Astrocyte (in vitro differentiated cells and primary cell): ENCODE measurements around the gene GRAPL.
"Not testable (repeated sequence)": the region's sequence is repeated elsewhere in the genome, so short reads cannot be mapped to it uniquely, and the experiment has no call there.

Experiments
- EZH2 ChIP-seq: IDR thresholded peaks from 2 replicates; pipeline ENCODE4 v1.6.1; 2012; ENCODE audit warnings: mild to moderate bottlenecking, low read length, inconsistent platforms; ENCODE audit not compliant: insufficient read depth
- TF ChIP-seq, protein P1 (sequence below): IDR thresholded peaks from 2 replicates; pipeline ENCODE4 v1.5.1; 2011; ENCODE audit warnings: low read depth, mild to moderate bottlenecking, inconsistent platforms, low read length, moderate library complexity; ENCODE audit not compliant: insufficient read depth

DNA sequence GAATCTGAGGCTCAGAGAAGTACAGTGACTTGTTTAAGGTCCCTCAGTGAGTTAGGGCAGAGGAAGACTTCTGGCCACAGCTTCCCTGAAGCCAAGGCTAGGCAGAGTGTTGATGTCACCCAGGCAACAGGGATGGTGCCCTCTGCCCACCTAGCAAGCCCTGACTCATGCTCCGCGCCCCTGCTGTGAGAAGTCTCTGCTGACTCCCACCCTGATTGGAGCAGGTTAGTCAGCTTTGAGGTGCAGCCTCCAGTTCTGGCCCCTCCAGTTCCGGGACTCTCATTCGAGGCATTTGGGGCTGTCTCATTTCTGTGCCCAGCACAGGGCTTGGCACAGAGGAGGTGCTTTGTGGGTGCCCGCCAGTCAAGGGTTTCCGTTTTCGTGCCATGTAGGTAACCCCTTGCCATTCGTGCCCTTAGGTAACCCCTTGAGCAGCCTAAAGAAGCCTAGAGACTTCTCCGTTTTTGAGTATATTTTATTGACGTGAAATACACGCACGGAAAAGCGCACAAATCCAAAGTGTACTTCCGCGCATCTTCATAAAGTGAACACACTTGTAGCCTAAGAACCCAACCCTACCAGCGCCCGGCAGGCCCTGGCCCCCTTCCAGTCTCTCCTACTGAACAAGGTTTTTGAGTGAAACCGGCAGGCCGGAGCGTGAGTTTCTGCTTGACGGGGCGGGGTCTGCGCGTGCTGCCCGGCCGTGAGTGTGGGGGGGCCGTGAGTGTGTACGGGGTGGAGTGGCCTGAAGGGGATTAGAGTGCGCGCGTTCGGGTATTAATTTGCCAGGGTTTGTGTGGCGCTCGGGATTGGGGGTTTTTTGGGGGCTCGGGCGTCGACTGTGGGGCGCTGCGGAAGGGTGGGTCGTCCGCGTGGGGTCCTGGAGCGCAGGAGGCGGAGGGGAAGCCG is 16.9 kb upstream of the GRAPL start:
- TF ChIP-seq, protein P1, sequence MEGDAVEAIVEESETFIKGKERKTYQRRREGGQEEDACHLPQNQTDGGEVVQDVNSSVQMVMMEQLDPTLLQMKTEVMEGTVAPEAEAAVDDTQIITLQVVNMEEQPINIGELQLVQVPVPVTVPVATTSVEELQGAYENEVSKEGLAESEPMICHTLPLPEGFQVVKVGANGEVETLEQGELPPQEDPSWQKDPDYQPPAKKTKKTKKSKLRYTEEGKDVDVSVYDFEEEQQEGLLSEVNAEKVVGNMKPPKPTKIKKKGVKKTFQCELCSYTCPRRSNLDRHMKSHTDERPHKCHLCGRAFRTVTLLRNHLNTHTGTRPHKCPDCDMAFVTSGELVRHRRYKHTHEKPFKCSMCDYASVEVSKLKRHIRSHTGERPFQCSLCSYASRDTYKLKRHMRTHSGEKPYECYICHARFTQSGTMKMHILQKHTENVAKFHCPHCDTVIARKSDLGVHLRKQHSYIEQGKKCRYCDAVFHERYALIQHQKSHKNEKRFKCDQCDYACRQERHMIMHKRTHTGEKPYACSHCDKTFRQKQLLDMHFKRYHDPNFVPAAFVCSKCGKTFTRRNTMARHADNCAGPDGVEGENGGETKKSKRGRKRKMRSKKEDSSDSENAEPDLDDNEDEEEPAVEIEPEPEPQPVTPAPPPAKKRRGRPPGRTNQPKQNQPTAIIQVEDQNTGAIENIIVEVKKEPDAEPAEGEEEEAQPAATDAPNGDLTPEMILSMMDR: not testable (repeated sequence)
- TF ChIP-seq EZH2: not testable (repeated sequence)
